Omental fat pad (tissue), 4 donors: ENCODE measurements around the gene OBSCN. TPM values are rescaled to one million over a fixed set of nuclear protein-coding genes. Genes with fewer than 3 reads are reported as not detected.

Experiments used
- ATAC-seq: fragments of 150-250 bp; one replicate; pipeline ENCODE4 v1.9.1; 2016; ENCODE audit warnings: mild to moderate bottlenecking, moderate library complexity; ENCODE audit not compliant: low FRiP score
- DNase-seq: peaks from one replicate; pipeline ENCODE4 v3.0.0-alpha.2; 2019; ENCODE audit warnings: low spot score
- CTCF ChIP-seq, 3 donors: fragments of 450-650 bp; IDR thresholded peaks; one replicate each; pipeline ENCODE4 v1.5.1; 2016 to 2017; ENCODE audit warnings: antibody characterized with exemption in 3 of 3, mild to moderate bottlenecking in 3 of 3, moderate library complexity in 2 of 3
- total RNA-seq, 4 donors: library from RNA; depleted of rRNA; stranded (reverse); fragments of >200 nt; gene quantifications; one replicate each; pipeline ENCODE4 v1.1.0, GENCODE V29; 2016

Gene OBSCN
- total RNA-seq, 4 donors from 2014 or later, result 5.4 to 26.0 (median 9.7) TPM

GRCh38 chr1:228319352-228320088 lies 111.7 kb downstream of the OBSCN start:
- DNase-seq (no peak), ATAC-seq (no peak)
- TF ChIP-seq CTCF (IDR thresholded peaks at IDR 0.05), result no peak

- DNase-seq, result no peak
- ATAC-seq, result no peak
- no peak for TF ChIP-seq CTCF (IDR thresholded peaks at IDR 0.05)
These were observed 112.5 kb downstream of the OBSCN start for GRCh38 chr1:228320394-228320793.

- ATAC-seq (no peak), DNase-seq (no peak)
- TF ChIP-seq CTCF (IDR thresholded peaks at IDR 0.05), result no peak
These were observed 113.6 kb downstream of the OBSCN start for GRCh38 chr1:228321435-228321834.

GRCh38 chr1:228321895-228322294 lies 114.1 kb downstream of the OBSCN start:
- DNase-seq, result no peak
- TF ChIP-seq CTCF (IDR thresholded peaks at IDR 0.05), result no peak
- ATAC-seq, result no peak

GRCh38 chr1:228323401-228323800 lies 115.6 kb downstream of the OBSCN start:
- DNase-seq, result no peak
- TF ChIP-seq CTCF (IDR thresholded peaks at IDR 0.05), result no peak
- no peak for ATAC-seq

- no peak for ATAC-seq
These were observed 117.4 kb downstream of the OBSCN start for GRCh38 chr1:228325267-228325666.

More at GRCh38 chr1:228325267-228325666, 117.4 kb downstream of the OBSCN start:
- TF ChIP-seq CTCF (IDR thresholded peaks at IDR 0.05), result no peak
- DNase-seq, result no peak
